Left lung (tissue), 10 donors: ENCODE results near the gene ADAMTS2. TPM values are rescaled to one million over a fixed set of nuclear protein-coding genes. Genes with fewer than 3 reads are reported as not detected.

ENCODE experiments used
- ATAC-seq: fragments of 200-7000 bp; cut with Tn5 transposase; one replicate; pipeline ENCODE4 v1.9.1; 2020; ENCODE audit warnings: moderate library complexity
- DNase-seq, 4 donors: peaks; one replicate each; pipeline ENCODE4 v3.0.0-alpha.2; 2013 to 2020
- H3K27ac ChIP-seq, 2 donors: fragments of 200-600 bp; sonication (generic) in 1 of 2; one replicate each; pipeline versions ENCODE4 v1.5.0 to v1.8.0; 2020 to 2021
- H3K27me3 ChIP-seq, 2 donors: fragments of 200-600 bp; sonication (generic) in 1 of 2; one replicate each; pipeline versions ENCODE4 v1.5.0 to v1.8.0; 2020 to 2021
- H3K36me3 ChIP-seq, 2 donors: fragments of 200-600 bp; sonication (generic) in 1 of 2; one replicate each; pipeline versions ENCODE4 v1.5.0 to v1.8.0; 2020 to 2021
- H3K4me1 ChIP-seq, 2 donors: fragments of 200-600 bp; one replicate each; pipeline ENCODE4 v1.8.0; 2021
- H3K4me3 ChIP-seq, 2 donors: fragments of 200-600 bp; sonication (generic) in 1 of 2; one replicate each; pipeline versions ENCODE4 v1.5.0 to v1.8.0; 2020 to 2021; ENCODE audit warnings: mild to moderate bottlenecking in 1 of 2
- H3K9me3 ChIP-seq, 2 donors: fragments of 200-600 bp; sonication (generic) in 1 of 2; one replicate each; pipeline versions ENCODE4 v1.5.0 to v1.8.0; 2020 to 2021
- intact Hi-C, 2 donors: fragments of 100-400 bp; cut with DNase I; formaldehyde crosslinking; loops; one replicate each; pipeline versions ENCODE4 v1.11.2 to v1.14.2; 2022
- polyA plus RNA-seq, 6 donors: library from polyadenylated mRNA; unstranded; fragments of 120-200 nt; gene quantifications; one replicate each; pipeline ENCODE4 v1.2.1, GENCODE V29; 2013; ENCODE audit not compliant: insufficient read length in 6 of 6
- total RNA-seq, 2 donors: library from RNA; stranded (reverse); fragmentation: NEBNext Ultra II Directional; extraction: Animal tissue kit (Norgen Biotek cat#: 25700); gene quantifications; one replicate each; pipeline ENCODE4 v1.2.1, GENCODE V29; 2021
- TF ChIP-seq, protein P1 (sequence below), 2 donors: fragments of 200-600 bp; sonication (generic) in 1 of 2; IDR thresholded peaks; one replicate each; pipeline versions ENCODE4 v1.5.0 to v1.8.0; 2021; ENCODE audit warnings: antibody characterized with exemption in 2 of 2
- donor health status: DM: no; HTN: yes; CAD: no.
- donor health status: DM: no; HTN: no; CAD: no.

Gene ADAMTS2
- total and polyA plus RNA-seq, 8 donors: 27.5 to 68.2 (median 36.0) TPM

DNA sequence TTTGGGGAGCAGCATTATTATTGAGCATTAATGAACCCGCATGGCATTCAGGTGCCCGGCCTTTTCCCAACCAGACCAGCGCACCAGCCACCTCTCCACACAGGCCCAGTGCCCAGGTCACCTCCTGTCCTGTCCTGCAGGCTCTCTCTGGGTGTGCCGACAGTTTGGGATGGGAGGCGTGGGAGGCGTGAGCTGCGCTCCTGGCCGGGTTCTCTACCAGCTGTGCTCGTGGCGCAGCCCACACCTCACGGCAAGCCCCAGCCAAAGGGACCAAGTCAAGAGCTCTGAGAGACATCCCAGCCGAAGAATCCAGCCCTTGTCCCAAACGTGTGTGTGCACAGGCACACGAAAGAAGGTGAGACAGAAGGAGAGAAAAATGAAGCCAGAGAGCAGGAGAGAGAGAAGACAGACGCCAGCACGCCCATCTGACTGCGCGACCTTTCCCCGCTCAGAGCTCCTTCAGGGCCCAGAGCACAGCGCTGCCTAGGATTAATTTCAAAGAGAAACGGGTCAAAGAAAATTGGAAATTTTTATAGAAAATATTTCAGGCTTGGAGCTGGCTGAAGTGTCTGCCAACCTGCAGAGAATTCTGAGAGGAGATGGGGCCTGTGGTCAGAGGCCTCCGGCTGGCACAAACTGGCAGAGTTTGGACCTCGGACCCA lies 81.7 kb downstream of the ADAMTS2 start:
- no peak overlapping the region for H3K27ac ChIP-seq
- no peak overlapping the region for H3K4me3 ChIP-seq
- ATAC-seq (no peak), DNase-seq (peak in 2 of 4 donors; percentile 26 to 73)
- peaks cover 0 to 36% of the 10 kb centered on the region in 2 donors for H3K27me3 ChIP-seq
- TF ChIP-seq, protein P1, sequence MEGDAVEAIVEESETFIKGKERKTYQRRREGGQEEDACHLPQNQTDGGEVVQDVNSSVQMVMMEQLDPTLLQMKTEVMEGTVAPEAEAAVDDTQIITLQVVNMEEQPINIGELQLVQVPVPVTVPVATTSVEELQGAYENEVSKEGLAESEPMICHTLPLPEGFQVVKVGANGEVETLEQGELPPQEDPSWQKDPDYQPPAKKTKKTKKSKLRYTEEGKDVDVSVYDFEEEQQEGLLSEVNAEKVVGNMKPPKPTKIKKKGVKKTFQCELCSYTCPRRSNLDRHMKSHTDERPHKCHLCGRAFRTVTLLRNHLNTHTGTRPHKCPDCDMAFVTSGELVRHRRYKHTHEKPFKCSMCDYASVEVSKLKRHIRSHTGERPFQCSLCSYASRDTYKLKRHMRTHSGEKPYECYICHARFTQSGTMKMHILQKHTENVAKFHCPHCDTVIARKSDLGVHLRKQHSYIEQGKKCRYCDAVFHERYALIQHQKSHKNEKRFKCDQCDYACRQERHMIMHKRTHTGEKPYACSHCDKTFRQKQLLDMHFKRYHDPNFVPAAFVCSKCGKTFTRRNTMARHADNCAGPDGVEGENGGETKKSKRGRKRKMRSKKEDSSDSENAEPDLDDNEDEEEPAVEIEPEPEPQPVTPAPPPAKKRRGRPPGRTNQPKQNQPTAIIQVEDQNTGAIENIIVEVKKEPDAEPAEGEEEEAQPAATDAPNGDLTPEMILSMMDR (IDR thresholded peaks at IDR 0.05): no peak
- H3K36me3 ChIP-seq: no peaks in the 10 kb centered on the region
- H3K9me3 ChIP-seq: no peaks in the 10 kb centered on the region
- peaks cover 4% of the 10 kb centered on the region in 2 donors for H3K4me1 ChIP-seq
- intact Hi-C loops: no loop called here

- peak in 2 of 4 donors; percentile 26 to 55 for DNase-seq
- intact Hi-C loops: no loop called here
These were observed 82.9 kb downstream of the ADAMTS2 start for GRCh38 chr5:179262126-179262920.

GRCh38 chr5:179261301-179262125 lies 83.7 kb downstream of the ADAMTS2 start:
- intact Hi-C loops: no loop called here
- no peak overlapping the region for H3K4me3 ChIP-seq
- H3K36me3 ChIP-seq: no peaks in the 10 kb centered on the region
- peak in 2 of 4 donors; percentile 60 to 64 for DNase-seq
- no peak overlapping the region for H3K27ac ChIP-seq
- H3K9me3 ChIP-seq: no peaks in the 10 kb centered on the region
- peaks cover 4% of the 10 kb centered on the region in 2 donors for H3K4me1 ChIP-seq
- peaks cover 0 to 25% of the 10 kb centered on the region in 2 donors for H3K27me3 ChIP-seq
- TF ChIP-seq, protein P1 (IDR thresholded peaks at IDR 0.05): no peak
- no peak for ATAC-seq

More at GRCh38 chr5:179262126-179262920, 82.9 kb downstream of the ADAMTS2 start:
- no peak overlapping the region for H3K4me3 ChIP-seq
- TF ChIP-seq, protein P1 (IDR thresholded peaks at IDR 0.05): no peak
- H3K9me3 ChIP-seq: no peaks in the 10 kb centered on the region
- peaks cover 4% of the 10 kb centered on the region in 2 donors for H3K4me1 ChIP-seq
- H3K27me3 ChIP-seq: peaks cover 0 to 33% of the 10 kb centered on the region in 2 donors
- no peak overlapping the region for H3K27ac ChIP-seq
- ATAC-seq: no peak
- no peaks in the 10 kb centered on the region for H3K36me3 ChIP-seq

- H3K4me3 ChIP-seq: no peak overlapping the region
- DNase-seq: peak in 1 of 4 donors; percentile 50
- no peak overlapping the region for H3K27ac ChIP-seq
- ATAC-seq: no peak
- H3K27me3 ChIP-seq: peaks cover 0 to 15% of the 10 kb centered on the region in 2 donors
- TF ChIP-seq, protein P1 (IDR thresholded peaks at IDR 0.05): no peak
- H3K4me1 ChIP-seq: peaks cover 0 to 4% of the 10 kb centered on the region in 2 donors
- H3K9me3 ChIP-seq: no peaks in the 10 kb centered on the region
- H3K36me3 ChIP-seq: no peaks in the 10 kb centered on the region
- intact Hi-C loops: no loop called here
These were observed 84.8 kb downstream of the ADAMTS2 start for GRCh38 chr5:179260324-179261070.
